PFSK-1 (cell line): ENCODE data around the gene CMYA5.

ENCODE experiments used
- FOXP2 ChIP-seq: optimal IDR thresholded peaks from 2 replicates; pipeline ENCODE3; 2011; ENCODE audit warnings: borderline replicate concordance, control low read depth, inconsistent platforms; ENCODE audit not compliant: insufficient read depth; ENCODE audit errors: extremely low read length, extremely low read depth
- POLR2AphosphoS5 ChIP-seq: IDR thresholded peaks from 2 replicates; pipeline ENCODE4 v1.6.1; 2012; ENCODE audit warnings: low read depth, mild to moderate bottlenecking, control low read depth, low read length, moderate library complexity
- SIN3A ChIP-seq: IDR thresholded peaks from 2 replicates; pipeline ENCODE4 v1.6.1; 2012; ENCODE audit warnings: mild to moderate bottlenecking, low read length, moderate library complexity, borderline replicate concordance; ENCODE audit not compliant: insufficient read depth
- TAF1 ChIP-seq: IDR thresholded peaks from 2 replicates; pipeline ENCODE4 v1.6.1; 2012; ENCODE audit warnings: low read length, control low read depth, borderline replicate concordance; ENCODE audit not compliant: insufficient read depth
- TF ChIP-seq, protein P1 (sequence below), 2 experiments: IDR thresholded peaks; 2 replicates each; pipeline versions ENCODE4 v1.6.1 to v1.8.0; 2011 to 2012; ENCODE audit warnings: low read depth in 2 of 2, low read length in 2 of 2, control low read depth in 1 of 2, inconsistent platforms in 1 of 2, mild to moderate bottlenecking in 1 of 2, moderate library complexity in 1 of 2; ENCODE audit not compliant: insufficient read depth in 1 of 2

GRCh38 chr5:79811081-79811480 is 121.4 kb downstream of the CMYA5 start:
- TF ChIP-seq POLR2AphosphoS5, result no peak
- TF ChIP-seq TAF1, result no peak
- no peak for TF ChIP-seq SIN3A
- TF ChIP-seq FOXP2, result no peak
- TF ChIP-seq, protein P1, sequence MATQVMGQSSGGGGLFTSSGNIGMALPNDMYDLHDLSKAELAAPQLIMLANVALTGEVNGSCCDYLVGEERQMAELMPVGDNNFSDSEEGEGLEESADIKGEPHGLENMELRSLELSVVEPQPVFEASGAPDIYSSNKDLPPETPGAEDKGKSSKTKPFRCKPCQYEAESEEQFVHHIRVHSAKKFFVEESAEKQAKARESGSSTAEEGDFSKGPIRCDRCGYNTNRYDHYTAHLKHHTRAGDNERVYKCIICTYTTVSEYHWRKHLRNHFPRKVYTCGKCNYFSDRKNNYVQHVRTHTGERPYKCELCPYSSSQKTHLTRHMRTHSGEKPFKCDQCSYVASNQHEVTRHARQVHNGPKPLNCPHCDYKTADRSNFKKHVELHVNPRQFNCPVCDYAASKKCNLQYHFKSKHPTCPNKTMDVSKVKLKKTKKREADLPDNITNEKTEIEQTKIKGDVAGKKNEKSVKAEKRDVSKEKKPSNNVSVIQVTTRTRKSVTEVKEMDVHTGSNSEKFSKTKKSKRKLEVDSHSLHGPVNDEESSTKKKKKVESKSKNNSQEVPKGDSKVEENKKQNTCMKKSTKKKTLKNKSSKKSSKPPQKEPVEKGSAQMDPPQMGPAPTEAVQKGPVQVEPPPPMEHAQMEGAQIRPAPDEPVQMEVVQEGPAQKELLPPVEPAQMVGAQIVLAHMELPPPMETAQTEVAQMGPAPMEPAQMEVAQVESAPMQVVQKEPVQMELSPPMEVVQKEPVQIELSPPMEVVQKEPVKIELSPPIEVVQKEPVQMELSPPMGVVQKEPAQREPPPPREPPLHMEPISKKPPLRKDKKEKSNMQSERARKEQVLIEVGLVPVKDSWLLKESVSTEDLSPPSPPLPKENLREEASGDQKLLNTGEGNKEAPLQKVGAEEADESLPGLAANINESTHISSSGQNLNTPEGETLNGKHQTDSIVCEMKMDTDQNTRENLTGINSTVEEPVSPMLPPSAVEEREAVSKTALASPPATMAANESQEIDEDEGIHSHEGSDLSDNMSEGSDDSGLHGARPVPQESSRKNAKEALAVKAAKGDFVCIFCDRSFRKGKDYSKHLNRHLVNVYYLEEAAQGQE (IDR thresholded peaks at IDR 0.05; ENCODE audit: insufficient read depth in 1 of 2, low read depth in 2 of 2, low read length in 2 of 2), result no peak
